HUDEP-2 (cell line): Measurements from ENCODE around the gene VPS41.

Source experiments
- DNase-seq, 76 experiments: peaks; one replicate each; lab custom pipeline; 2025; ENCODE audit not compliant: unreplicated experiment in 76 of 76; lab: John Stamatoyannopoulos, UW

VPS41 gene

DNA sequence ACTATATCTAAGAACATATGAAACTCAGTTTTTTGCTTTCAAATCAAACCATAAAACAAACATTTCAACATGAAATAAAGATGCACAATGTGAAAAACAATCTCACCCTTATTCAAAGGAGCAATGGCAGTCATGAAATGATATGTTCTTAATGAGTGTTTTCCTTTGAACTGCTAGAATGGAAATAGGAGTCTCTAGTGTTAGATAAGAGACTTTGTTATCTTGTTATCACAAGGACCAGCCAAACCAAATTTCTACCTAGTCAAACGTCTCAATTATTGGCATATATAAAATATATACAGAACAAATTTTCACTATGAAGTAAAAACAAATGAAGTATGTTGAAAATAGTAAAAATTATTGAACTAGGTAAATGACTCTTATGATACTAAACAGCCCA is 1.2 kb downstream of the VPS41 start:
- peak in 14 of 76 experiments; percentile 19 to 55 (median 31) for DNase-seq

DNA sequence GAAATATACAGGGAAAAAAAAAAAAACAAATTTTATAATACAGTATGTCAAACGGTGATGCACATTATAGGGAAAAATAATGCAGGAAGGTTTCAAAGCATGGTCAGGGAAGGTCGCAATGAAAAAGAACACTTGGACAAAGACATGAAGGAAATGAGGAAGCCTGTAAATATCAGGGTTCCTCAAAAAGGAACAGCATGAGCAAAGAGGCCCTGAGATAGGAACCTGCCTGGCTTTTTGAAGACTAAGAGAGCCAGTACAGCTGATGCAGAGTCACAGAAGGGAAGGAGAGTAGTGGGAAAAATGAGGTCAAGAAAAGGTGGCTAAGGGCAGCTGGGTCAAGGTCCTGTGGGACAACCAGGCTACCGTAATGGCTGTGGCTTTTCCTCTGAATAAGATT is 1.9 kb downstream of the VPS41 start:
- DNase-seq = no peak

DNA sequence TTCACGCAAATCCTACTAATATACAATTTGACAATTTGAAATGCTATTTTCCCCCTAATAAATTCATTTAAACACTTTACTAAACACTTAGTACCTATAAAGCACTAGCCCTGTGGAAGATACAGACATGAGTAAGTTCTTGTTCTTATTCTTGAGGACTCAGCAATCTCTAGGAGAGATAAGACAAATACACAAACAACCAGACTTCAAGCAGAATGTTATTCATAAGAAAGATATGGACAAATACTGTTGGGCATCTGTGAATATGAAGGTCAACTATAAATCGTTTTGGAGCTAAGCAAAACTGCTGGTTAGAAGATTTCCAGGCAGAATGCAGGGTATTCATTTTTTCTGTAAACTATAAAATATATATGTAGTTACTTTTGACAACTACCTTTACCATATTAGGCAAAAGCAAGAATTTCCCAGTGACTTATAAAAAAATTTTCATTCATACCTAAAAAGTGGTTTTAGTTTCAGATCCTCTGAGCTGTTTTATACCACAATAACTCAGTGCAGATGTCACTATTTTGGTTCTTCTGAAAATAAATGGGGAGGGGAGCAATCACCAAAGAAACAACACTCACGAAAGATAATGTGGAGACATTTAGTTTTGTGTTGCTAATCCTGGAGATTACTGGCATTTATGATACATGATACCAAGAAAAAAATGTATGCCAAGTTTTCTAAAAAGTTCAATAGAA is 3.8 kb downstream of the VPS41 start:
- DNase-seq = peak in 1 of 76 experiments; percentile 11

DNA sequence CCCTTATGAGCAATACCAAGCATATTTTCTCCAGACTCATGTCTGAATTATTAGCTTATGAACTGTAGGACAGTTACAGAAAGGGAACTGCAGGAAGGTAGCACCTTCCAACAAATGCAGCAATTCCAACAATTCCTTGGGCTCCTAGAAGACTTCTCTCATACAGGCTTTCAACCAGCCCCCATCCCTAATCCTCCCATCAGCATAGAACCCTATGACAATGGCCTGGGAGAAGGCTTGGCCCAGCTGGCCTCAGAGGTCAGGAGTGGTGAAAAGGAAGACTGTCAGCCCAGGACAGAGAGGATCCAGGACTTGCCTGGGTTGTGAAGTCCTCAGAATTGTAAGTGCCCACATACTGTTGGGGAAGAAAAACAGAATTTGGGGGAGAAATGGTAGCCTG is 5.9 kb downstream of the VPS41 start:
- no peak for DNase-seq

DNA sequence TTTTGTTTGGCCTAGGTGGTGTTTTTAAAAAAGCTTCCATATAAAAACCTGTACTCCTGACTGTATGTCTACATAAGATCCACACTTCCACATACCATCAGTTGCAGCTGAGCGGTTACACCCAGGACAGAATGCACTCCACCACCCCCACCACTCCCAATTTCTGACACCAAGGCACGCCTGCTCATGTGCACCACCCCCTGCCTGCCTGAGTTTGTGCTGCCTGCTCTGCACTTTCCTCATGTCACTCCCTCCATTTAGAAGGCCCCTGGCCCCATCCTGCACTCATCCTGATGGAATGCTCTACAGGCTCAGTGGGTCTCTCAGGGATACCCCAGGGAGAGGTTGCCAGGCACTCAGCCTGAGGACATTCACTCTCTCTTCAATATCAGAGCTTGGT is 6.5 kb downstream of the VPS41 start:
- DNase-seq = peak in 69 of 76 experiments; percentile 4 to 76 (median 49)

DNA sequence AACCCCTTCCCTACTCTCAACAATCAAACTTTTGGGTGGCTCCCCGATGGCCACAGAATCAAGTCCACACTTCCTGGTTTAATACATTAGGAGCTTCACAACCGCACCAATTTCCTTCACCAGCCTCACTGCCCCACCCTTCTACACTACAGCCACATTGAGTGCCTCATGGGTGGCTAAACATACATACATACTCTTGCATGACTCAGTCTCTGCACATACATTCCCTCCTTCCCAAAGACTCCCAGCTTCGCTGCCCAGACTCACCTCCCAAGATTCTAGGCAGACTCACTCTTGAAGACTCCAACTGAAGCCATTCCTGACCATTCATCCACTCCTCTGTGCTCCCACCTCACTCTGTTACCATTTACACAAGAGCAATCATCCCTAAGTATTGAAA is 15.9 kb downstream of the VPS41 start:
- no peak for DNase-seq

DNA sequence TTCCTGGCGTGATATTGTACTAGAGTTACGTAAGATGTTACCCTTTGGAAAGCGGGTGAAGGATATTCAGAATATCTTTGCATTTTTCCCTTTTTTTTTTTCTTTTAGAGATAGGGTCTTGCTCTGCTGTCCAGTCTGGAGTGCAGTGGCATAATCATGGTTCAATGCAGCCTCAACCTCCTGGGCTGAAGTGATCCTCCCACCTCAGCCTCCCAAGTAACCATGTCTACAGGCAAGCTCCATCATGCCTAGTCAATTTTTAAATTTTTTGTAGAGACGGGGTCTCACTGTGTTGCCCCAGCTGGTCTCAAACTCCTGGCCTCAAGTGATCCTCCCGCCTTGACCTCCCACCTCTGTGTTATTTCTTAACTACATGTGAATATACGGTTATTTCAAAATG is 18.4 kb downstream of the VPS41 start:
- DNase-seq = no peak

DNA sequence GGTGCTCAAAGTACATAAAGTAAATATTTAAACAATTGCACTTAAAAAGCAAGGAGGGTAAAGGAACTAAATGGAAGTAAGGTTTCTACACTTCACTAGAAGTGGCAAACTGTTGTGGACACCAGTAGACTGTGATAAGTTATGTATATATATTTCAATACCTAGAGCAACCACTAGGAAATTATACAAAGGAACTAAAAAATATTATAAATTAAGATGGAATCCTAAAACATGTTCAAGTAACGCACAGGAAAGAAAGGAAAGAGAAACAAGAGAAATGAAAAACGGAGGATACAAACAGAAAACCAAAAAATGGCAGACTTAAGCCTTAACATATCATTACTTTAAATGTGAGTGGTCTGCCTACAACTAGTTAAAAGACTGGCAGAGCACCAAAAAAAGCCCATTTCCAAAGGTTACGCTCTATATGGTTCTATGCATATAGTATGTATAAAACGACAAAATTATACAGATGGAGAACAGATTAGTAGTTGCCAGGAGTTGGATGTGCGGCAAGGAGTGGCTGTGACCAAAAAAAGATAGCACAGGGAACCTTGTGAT is 19.0 kb downstream of the VPS41 start:
- no peak for DNase-seq

DNA sequence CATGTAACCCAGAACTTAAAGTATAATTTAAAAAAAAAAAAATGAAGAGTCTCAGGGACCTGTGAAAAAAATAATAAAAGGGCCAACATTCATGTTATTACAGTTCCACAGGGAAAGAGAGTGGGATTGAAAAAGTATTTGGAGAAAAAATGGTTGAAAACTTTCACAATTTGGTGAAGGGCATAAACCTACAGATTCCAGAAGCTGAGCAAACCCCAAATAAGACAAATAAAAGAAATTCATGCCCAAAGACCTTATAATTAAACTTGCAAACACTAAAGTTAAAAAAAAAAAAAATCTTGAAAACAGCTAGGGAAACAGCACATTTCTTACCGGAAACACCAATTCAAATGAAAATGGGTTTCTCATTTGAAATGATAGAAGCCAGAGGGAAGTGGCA is 19.9 kb downstream of the VPS41 start:
- DNase-seq = no peak

DNA sequence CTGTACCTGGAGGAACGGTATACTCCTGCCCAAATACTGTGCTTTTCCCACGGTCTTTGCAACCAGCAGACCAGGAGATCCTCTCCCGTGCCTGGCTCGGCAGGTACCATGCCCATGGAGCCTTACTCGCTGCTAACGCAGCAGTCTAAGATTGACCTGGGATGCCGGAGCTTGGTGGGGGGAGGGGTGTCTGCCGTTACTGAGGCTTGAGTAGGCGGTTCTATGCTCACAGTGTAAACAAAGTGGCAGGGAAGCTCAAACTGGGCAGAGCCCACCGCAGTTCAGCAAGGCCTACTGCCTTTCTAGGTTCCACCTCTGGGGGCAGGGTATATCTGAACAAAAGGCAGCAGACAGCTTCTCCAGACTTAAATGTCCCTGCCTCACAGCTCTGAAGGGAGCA is 22.7 kb downstream of the VPS41 start:
- DNase-seq = no peak

DNA sequence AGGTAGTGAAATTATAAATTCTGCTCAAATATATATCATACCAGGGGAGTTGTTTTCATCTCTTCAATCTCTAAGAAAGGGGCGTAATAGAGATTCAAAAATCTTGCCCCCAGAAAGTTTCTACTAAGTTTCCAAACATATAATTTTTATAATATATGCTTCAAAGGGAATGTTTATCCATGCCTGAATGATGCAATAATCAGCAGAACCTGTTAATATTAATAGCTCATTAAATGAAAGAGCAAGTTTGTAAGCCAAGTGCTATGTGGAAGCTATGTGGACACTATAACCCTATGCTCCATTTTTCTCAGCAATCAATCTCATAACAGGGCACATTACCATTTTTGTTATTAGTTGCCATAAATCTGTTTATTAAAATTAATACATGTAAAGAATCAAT is 25.3 kb downstream of the VPS41 start:
- DNase-seq = no peak

DNA sequence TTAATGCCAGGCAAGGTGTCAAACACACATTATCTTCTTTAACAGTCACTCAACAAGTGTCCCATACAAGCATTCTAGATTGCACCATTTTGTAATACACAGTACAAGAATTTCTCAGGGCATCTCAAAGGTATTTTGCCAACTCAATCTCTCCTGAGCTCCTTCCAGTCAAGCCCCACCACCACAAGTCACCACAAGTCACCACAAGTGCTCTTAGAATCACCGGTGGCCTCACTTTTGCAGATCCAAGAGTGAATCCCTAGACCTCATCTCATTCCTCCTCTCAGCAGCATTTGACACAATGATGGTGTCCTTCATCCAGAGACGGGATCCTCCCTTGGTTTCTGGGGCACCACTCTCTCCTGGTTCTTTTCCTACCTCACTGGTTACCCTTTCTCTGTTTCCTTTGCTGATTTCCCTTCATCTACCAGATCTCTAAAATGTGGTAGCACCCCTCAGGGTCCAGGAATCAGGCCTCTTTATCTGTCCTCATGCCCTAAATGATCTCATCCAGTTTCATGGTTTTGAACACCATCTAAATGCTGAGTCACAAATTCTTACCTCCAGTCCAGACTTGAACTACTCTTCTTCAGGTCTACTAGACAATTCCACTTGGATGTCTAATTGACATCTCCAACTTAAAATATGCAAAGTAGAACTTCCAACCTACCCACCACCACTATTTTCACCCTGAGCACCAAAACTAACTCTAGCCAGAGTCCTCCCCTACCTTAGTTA is 26.9 kb downstream of the VPS41 start:
- no peak for DNase-seq

DNA sequence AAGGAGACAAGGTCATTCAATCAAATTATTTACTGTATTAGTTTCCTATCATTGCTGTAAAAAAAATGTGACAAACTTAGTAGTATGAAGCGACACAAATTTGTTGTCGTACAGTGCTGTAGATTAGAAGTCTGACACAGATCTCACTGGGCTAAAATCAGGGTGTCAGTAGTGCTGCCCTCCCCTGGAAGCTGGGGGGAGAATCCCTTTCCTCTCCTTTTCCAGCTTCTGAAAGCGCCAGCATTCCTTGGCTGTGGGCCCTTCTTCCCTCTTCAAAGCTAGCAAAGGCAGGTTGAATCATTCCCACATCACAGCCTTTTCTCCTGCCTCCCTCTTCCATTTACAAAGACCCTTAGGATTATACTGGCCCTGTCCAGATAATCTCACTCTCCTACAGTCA is 28.0 kb downstream of the VPS41 start:
- no peak for DNase-seq

DNA sequence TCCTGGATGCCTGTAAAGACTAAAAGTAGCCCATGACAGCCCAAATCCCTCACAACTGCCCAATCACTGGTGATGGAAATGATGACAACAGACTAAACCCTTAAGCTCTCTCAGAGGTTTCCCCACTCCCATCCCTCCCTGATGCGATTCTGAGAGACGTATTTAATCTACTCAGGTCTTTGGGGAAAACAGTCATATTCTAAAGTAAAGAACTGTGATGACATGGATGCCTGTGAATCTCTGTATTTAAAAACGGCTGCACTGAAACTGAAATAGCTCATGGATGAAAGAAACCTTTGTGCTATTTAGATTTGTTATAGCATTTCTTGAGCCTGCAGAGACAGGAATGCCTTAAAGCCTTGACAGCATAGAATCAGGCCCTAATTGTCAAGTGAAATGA is 28.5 kb downstream of the VPS41 start:
- no peak for DNase-seq

DNA sequence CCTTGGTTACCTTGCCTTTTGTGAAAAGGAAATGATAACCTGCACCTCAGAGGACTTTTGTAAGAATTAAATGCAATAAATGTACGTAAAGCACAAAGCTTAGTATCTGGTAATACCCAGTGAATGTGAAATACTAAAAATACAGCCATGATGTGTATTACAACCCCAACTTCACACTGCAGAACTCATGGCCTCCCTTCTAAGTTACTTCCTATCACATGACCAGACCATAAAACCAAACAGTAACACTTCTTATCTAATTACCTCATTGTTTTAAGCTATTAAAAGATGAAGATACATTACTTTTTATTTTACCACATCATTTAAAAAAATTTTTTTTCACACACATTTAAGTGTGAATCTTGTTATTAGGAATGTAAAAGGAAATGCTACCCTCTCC is 29.0 kb downstream of the VPS41 start:
- DNase-seq = no peak

DNA sequence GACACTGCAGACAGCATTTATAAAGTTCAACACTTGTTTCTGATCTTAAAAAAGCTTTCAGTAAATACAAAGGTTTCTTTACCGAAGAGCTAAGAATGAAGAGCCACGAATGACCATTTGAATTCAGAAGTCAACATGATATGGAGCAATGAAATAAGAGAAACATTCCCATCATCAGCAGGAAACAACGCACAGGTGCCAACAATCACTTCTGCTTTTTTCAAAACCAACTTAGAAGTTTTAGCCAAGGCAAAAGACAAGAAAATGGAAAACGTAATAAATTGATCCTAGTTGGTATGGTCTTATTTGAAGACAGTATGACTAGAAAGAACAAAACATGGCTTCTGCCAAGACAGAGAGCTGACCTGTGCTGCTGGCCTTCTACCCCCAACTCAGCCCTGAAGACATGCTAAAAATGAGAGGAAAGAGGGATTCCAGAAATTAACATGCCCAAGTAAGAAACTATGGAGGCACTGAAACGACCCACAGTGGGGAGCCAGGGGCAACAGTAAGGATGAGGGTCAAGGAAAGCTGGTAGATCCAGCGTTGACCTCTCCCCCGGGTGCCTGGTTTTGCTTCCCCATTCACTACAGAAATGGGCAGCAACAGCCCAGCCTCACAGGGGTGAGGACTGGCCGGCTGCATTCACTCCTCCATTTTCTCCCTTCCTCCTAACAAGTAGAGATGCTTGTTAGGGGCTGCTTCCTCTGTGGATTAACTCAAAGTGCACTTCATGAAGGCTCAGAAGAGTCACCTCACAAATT is 30.1 kb downstream of the VPS41 start:
- DNase-seq = no peak

DNA sequence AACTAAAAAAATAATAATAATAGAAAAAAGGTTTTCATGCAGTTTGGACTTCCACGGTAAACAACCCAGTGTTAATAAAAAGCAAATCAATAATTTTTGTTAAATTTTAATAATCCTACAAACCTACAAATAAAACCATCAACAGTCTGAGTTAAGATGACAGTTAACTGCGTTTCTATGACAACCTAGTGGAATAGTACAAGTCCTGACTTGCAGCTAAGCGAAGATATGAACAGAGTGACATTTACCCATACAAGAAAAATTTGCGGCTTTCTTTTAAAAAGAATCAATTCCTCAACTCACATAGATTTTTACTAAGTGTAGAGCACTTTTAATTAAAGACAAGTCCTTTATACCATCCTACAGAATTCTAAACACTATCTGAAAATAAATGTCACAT is 35.6 kb downstream of the VPS41 start:
- DNase-seq = no peak

DNA sequence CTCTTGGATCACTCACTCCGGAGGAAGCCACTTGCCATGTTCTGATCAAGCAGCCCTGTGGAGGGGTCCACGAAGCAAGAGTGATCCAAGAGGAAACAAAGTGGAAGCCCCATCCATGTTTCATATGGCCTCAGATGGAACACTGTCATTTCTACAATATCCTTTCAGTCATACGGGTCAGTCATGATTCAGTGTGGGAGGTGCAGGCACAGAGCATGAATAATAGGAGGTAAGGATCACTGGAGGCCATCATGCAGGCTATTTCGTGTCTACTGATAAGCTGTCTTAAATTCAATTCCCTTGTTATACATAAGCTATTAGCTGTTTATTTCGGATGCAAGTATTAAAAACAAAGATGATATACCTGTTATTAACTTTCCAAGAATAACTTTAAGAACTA is 36.8 kb downstream of the VPS41 start:
- no peak for DNase-seq

DNA sequence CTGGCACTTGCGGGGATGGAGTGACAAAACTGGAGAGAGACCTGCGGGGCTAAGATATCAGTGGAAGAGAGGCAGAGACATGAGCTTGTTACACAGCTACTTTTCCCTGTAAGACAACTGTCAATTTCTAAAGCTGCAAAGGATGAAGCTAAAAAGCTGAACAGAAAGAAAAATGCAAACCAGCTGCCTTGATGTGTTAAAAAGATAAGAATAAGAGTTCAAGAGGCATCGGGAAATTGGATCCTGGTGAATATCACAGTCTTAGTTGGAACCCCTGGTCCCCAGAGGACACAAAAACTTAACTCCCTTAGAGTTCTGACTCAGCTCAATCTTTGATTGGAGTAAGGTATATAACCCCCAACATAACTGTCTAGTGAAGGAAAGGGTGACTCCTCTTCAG is 38.8 kb downstream of the VPS41 start:
- DNase-seq = no peak

DNA sequence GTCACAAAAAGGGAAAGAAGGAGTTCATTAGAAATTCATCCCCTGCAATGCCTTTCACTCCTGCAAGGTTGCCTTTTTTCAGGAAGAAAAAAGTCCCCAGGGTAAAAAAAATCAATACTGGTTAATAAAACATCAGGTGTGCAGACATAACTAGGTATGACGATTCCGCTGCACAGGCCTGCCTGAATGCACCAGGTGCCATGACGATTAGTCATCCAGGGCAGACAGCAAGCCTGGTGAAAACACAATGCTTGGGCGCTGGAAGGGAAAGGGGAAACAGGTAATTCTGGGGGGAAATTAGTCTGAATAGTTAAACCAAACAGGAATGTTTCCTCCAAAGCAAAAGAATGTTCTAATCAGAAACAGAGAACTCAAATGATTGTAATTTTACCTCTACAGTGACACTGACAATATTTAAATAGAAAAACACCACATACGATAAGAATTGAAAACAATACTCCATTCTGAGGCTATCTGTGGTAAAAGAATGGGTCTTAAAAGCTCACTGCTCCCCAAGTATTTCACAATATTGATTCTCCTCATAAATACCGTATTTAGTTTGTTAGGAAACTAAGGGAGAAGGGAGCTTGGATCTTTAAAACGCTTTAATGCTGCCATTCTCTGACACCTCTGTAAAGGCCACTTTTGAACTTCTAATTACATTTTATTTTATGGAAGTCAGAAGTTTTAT is 45.2 kb downstream of the VPS41 start:
- no peak for DNase-seq

DNA sequence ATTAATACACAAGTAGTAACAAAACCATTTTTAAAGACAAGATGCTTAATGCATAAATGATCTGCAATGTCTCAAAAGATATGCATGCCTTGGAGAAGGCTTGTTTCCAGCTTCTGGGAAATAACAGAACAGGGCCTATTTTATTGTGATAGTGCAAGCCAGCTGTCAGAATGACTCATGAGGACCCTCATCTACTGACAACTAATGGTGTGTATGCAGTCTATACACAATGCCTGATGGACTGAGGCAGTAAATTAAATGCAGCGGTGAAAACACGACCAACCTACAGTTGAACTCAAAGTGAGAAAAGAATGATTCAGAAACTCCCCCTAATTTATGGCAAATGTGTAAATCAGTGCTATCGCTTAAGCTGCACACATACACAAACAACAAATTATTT is 46.3 kb downstream of the VPS41 start:
- no peak for DNase-seq
